HTERT RPE-1 (cell line): ENCODE results near the gene CHRD.

Source experiments
- in situ Hi-C: fragments of 300-500 bp; cut with MboI; formaldehyde crosslinking; loops from 4 replicates; pipeline ENCODE4 v1.14.3; 2020; ENCODE audit warnings: low sequenced_read_pairs

The CHRD gene

DNA sequence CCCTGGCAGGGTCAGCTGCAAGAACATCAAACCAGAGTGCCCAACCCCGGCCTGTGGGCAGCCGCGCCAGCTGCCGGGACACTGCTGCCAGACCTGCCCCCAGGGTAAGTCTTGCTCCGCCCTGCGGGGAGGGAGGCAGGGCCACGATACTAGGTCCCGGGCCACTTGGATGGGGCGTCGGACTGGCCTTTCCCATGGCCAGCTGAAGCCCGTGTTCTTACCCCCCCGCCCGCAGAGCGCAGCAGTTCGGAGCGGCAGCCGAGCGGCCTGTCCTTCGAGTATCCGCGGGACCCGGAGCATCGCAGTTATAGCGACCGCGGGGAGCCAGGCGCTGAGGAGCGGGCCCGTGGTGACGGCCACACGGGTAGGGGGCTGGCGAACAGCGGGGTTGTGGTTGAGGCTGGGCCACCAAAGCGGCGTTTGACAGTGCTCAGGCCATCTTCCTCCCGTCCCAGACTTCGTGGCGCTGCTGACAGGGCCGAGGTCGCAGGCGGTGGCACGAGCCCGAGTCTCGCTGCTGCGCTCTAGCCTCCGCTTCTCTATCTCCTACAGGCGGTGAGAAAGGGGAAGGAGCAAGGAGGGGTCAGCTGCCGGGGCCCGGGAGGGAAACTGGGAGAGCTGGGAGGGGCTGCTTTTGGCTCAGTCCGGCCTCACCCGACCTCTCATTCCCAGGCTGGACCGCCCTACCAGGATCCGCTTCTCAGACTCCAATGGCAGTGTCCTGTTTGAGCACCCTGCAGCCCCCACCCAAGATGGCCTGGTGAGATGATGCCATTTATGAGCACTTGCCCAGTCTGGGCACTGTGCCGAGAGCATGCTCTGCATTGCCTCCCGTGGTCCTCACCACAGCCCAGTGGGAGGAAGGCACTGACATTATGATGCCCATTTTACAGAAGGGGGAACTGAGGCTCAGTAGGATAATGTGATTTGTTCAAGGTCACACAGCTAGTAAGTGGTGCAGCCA lies 1.7 kb downstream of the CHRD start:
- in situ Hi-C loops, result no loop called here

DNA sequence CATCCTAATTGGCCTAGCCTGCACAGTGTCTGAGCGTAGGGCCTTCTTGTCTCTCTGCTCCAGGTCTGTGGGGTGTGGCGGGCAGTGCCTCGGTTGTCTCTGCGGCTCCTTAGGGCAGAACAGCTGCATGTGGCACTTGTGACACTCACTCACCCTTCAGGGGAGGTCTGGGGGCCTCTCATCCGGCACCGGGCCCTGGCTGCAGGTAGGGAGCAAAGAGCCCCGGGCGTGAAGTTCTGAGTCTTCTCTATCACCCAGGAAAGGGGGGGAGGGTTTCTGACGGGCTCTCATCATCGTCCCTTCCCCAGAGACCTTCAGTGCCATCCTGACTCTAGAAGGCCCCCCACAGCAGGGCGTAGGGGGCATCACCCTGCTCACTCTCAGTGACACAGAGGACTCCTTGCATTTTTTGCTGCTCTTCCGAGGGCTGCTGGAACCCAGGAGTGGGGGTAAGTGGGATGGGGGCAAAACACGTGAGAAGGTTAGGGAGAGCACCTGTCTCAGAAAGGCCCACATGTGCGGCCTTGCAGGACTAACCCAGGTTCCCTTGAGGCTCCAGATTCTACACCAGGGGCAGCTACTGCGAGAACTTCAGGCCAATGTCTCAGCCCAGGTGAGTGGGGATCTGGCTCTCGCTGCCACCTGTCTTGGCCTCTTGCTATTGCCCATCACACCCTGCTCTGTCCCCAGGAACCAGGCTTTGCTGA lies 2.6 kb downstream of the CHRD start:
- in situ Hi-C loops, result no loop called here

DNA sequence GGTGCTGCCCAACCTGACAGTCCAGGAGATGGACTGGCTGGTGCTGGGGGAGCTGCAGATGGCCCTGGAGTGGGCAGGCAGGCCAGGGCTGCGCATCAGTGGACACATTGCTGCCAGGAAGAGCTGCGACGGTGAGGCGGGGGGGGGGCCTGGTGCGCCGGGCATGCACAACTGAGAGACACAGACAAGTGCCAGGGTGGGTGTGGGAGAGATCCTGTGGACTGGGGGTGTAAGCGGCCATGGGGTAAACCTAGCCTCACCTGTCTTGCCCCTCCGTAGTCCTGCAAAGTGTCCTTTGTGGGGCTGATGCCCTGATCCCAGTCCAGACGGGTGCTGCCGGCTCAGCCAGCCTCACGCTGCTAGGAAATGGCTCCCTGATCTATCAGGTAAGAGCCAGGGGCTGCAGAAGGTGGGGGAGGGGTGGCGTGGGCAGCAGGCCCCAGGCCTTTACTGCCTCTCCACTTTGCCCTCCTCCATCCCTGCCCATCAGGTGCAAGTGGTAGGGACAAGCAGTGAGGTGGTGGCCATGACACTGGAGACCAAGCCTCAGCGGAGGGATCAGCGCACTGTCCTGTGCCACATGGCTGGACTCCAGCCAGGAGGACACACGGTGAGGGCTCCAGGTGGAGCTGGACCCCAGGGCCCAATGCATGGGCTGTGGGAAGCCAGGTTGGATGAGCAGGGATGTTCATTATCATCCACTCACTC lies 3.3 kb downstream of the CHRD start:
- in situ Hi-C loops, result no loop called here

DNA sequence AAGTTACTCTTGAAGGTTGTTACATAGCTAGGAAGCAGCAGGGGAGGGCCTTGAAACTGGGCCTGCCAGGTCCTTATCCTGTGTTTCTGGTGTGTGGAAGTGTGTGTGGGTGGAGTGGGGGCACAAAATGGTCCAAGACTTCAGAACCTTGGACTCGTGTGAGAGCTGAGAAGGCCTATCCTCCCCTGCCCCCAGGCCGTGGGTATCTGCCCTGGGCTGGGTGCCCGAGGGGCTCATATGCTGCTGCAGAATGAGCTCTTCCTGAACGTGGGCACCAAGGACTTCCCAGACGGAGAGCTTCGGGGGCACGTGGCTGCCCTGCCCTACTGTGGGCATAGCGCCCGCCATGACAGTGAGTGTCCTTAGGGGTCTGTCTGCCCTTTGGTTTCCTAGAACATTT lies 4.5 kb downstream of the CHRD start:
- in situ Hi-C loops, result no loop called here

DNA sequence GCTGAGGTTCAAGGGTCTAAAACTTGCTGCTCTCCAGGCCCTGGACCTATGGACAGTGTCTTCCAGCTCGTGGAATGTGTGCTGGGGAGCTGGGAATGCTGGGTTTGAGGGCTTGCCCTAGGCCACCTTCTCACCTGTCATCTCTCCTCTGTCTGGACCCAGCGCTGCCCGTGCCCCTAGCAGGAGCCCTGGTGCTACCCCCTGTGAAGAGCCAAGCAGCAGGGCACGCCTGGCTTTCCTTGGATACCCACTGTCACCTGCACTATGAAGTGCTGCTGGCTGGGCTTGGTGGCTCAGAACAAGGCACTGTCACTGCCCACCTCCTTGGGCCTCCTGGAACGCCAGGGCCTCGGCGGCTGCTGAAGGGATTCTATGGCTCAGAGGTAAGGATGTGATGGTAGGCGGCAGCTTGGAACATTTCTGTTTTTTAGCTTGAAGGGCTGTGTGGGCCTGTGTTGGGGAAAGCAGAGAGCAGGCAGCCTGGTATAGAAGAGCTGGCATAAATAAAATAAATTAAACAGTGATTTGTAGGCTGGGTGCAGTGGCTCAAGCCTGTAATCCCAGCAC lies 5.1 kb downstream of the CHRD start:
- in situ Hi-C loops, result no loop called here

DNA sequence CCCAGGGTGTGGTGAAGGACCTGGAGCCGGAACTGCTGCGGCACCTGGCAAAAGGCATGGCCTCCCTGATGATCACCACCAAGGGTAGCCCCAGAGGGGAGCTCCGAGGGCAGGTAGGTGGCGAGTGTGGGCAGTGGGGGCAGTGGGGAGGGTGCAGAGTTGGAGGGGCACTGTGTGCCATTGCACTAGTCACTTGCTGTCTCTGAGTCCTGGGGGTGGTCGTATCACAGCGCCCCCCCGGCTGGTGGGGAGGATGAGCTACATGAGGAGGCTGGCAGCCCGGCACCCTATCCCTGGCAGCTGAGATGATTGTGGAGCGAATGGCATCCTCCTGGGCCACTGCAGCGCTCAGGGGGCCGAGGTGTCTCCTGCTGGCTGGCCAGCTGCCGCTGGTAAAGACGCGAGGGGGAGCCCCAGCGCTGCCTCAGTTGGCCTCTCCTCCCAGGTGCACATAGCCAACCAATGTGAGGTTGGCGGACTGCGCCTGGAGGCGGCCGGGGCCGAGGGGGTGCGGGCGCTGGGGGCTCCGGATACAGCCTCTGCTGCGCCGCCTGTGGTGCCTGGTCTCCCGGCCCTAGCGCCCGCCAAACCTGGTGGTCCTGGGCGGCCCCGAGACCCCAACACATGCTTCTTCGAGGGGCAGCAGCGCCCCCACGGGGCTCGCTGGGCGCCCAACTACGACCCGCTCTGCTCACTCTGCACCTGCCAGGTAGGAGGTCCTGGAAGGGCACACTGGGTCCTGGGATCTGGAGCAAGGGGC lies 6.4 kb downstream of the CHRD start:
- in situ Hi-C loops, result no loop called here

DNA sequence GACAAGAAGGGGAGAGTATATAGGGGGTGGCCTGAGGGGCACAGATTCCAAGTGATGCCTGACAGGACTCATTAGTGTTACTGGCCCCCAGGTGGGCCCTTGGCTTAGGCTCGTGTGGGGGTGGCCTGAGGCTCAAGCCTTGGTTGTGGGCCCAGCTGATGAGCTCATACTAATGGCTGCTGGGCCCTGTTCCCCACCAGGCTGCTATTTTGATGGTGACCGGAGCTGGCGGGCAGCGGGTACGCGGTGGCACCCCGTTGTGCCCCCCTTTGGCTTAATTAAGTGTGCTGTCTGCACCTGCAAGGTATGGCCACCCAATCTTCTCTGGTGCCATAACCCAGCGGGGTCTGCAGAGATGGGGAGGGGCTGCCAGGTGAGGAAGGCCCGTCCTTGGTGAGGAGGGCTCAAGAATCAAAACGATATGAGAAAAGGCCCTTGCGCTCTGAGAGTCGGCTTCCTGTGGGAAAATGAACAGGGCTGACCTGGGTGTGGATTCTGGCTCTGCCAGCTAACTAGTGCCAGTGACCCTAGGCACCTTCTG lies 7.4 kb downstream of the CHRD start:
- in situ Hi-C loops, result no loop called here

DNA sequence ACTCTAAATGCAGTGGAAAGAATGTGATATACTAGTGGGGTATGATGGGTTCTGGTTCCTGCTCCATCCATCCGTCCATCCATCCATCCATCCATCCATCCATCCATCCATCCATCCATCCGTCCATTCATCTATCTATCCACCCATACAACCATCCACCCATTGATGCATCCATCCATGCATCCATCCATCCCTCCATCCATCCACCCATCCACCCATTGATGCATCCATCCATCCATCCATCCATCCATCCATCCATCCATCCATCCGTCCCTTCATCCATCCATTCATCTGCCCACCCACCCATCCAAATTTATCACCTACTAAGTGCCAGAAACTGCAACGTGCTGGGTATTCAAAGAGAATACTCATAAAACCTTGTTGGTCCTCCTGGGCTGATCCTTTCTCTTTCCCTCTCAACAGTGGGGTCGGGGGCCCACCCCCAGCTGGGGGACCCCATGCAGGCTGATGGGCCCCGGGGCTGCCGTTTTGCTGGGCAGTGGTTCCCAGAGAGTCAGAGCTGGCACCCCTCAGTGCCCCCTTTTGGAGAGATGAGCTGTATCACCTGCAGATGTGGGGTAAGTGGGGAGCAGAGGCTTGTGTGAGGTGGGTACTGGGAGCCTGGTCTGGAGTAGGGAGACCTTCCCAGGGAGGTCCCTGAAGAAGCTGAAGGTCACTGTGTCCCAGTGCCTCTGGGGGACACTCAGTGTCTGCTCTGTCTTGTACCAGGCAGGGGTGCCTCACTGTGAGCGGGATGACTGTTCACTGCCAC lies 8.5 kb downstream of the CHRD start:
- in situ Hi-C loops, result no loop called here

DNA sequence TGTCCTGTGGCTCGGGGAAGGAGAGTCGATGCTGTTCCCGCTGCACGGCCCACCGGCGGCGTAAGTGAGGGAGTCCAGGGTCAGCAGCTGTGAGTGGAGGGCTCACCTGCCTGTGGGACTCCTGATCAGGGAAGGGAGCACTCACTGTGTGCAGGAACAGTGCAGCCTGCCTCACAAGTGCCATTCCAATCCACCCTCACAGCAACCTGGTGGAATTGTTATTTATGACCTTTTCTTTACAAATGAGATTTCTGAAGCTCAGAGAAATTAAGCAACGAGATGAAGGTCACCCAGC lies 9.0 kb downstream of the CHRD start:
- in situ Hi-C loops, result no loop called here

DNA sequence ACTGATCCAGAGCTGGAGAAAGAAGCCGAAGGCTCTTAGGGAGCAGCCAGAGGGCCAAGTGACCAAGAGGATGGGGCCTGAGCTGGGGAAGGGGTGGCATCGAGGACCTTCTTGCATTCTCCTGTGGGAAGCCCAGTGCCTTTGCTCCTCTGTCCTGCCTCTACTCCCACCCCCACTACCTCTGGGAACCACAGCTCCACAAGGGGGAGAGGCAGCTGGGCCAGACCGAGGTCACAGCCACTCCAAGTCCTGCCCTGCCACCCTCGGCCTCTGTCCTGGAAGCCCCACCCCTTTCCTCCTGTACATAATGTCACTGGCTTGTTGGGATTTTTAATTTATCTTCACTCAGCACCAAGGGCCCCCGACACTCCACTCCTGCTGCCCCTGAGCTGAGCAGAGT lies 9.5 kb downstream of the CHRD start:
- in situ Hi-C loops, result no loop called here

DNA sequence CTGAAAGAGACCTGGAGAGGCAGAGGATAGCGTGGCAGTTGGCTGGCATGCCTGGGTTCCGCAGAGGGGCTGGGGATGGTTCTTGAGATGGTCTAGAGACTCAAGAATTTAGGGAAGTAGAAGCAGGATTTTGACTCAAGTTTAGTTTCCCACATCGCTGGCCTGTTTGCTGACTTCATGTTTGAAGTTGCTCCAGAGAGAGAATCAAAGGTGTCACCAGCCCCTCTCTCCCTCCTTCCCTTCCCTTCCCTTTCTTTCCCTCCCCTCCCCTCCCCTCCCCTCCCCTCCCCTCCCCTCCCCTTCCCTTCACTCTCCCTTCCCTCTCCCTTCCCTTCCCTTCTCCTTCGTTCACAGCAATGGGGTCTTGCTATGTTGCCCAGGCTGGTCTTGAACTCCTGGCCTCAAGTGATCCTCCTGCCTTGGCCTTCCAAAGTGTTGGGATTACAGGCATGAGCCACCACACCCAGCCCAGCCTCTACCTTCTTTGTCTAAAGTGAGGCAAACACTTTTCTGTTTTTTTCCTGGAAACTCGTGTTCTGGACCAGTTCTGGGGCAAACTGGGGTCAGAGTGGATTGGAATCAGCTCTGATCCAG lies 10.2 kb downstream of the CHRD start:
- in situ Hi-C loops, result no loop called here

DNA sequence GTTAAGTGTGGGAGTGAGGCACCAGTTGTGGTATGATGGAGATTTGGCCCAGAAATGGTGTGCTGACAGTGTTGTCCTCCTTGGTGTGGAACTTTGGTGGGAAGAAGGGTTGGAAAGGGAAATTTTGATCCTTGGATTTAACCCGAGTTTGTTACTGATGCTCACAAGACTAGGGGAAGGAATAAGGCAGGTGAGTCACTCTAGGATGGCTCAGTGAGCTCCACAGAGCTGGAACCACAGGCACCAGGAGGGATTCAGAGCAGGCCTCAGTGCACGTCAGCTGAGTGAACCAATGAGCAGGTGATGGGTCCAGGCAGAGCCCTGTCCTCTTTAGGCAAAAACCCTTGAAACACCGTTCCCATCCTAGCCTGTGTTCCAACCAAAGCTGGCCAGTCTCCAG lies 11.4 kb downstream of the CHRD start:
- in situ Hi-C loops, result no loop called here

DNA sequence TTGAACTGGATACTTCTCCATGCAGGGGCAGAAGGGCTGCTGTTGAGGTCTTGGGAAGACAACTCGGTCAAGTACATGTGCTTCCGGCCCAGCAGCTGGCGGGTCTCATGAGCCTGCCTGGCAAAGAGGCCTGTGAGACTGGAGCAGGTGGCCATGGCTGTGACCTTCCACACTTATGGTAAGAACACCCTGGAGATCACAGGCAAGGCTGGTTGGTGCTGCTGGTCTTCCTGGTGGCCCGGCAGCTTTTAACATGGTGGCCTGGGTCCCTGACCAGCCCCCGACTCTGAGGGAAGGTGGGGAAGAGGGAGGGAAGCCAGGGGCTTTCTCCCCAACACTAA lies 15.4 kb downstream of the CHRD start:
- in situ Hi-C loops, result no loop called here

DNA sequence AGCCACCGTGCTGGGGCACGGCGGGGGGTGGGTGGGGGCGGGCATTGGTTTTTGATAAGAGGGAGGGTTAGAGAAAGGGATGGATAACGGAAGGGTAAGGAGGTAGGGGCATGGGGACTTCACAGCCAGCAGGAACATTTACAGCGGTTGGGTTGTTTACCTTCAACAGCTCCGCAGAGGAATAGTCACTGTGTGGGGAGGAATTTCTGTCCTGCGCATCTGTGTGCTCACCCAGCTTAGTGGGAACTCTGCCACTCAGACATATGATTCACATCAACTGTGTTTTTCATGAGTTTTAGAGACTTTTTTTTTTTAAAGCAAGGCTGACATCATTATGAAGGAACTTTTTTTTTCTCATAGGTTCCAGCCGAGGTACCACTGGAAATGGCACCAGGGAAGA lies 19.6 kb downstream of the CHRD start:
- in situ Hi-C loops, result no loop called here

DNA sequence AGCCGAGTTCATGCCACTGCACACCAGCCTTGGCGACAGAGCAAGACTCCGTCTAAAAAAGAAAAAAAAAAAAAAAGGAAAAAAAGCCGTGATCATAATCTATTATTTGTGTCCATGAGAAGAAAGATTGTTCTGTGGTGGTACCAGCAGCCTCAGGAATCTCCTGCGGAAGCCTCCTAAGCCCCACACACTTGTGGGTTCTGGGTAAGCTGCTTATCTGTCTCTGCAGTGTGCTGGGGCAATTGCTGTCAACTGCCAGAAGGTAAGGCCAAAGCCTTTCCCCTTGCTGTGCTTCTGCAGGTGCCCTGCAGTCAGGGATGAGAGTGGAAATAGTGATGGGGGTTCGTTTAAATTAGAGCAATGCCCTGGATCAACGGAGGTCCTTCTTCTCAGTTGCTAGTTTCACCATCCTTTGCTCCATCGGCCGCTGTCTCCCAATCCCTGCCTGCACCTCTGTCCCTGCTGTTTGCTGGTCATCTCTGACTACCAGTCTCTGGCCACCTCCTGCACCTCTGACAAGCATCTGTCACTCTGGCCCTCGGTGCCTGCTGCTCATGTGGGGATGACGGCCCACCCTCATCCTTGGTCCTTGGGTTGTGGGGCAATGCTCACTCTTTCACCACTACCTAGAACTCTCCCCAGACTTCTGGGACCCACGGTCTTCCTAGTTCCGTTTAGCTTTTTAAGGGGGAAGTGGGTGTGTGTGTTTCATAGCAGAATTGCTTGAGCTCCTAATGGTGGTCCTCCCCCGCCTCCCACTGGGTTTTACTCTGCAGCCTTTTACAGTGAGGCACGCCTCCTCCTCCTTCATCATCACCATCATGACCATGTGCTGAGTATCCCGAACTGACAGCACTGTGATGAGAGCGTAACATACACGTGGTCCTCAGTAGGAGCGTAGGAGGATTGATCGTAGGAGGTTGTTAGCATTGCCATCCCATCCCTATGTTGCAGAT lies 25.5 kb downstream of the CHRD start:
- in situ Hi-C loops, result no loop called here

DNA sequence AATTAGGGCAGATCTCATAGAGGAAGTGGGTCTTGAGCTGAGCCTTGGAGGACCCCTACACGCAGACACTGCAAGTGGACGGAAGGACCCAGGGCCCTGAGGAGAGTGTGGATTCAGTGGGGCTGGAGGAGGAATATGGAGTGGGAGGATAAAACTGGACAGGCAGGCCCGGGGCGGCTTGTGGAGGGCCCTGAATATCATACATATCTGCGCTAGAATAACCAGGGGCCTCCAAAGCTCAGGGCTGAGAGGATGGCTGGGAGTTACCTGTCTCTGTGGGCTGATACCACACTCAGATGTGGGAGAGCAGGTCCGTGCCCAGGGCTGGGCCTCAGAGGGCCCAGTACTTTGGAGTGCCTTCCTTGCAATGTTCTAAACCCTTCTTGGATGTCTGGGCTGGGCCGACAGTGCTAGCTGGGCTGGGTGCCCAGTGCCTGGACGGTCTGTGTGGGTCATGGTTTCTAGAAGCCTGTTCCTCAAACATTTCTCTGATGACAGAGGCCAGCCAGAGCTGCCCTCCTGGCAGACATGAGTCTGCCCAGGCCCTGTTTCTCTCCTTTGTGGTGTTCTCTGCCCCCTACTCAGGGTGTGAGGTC lies 29.6 kb downstream of the CHRD start:
- in situ Hi-C loops, result no loop called here

DNA sequence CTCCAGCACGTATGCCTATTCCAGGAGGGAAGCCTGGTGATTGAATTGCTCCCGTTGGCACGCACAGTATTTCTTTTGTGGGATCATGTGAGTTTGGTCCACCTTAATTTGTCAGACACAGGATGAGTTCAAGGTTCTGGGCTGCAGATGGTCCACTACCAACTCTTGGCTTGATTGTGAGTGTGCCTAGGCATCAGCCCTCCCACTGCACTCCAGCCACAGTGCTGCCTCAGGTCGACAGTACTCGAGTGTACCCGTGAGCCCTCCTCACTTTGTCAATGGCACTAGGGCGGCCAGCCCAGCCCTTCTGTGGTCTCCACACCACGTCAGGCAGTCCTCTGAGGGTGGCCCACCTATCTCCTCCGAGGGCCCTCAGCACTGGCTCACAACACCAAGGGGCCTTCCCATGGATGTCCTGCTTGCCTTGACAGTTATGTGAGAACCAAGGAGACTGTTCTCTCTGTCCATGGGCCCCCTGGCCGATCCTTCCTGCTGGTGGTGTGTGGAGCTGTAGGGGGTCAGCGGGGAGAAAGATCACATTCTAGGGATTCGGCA lies 30.2 kb downstream of the CHRD start:
- in situ Hi-C loops, result no loop called here
